Anterior cingulate cortex (tissue), 58 donors: ENCODE data around the gene DBX1.
"Not testable (repeated sequence)": the region's sequence is repeated elsewhere in the genome, so short reads cannot be mapped to it uniquely, and the experiment has no call there.

Experiments
- DNase-seq, 58 donors: peaks; one replicate each; lab custom pipeline; 2025; lab: John Stamatoyannopoulos, UW

Gene DBX1

GRCh38 chr11:20161923-20162744 is 1.9 kb upstream of the DBX1 start:
- no peak for DNase-seq

GRCh38 chr11:20161230-20161918 is 1.1 kb upstream of the DBX1 start:
- no peak for DNase-seq

- no peak for DNase-seq
Measured at GRCh38 chr11:20159466-20160381, 551 bp downstream of the DBX1 start.

DNA sequence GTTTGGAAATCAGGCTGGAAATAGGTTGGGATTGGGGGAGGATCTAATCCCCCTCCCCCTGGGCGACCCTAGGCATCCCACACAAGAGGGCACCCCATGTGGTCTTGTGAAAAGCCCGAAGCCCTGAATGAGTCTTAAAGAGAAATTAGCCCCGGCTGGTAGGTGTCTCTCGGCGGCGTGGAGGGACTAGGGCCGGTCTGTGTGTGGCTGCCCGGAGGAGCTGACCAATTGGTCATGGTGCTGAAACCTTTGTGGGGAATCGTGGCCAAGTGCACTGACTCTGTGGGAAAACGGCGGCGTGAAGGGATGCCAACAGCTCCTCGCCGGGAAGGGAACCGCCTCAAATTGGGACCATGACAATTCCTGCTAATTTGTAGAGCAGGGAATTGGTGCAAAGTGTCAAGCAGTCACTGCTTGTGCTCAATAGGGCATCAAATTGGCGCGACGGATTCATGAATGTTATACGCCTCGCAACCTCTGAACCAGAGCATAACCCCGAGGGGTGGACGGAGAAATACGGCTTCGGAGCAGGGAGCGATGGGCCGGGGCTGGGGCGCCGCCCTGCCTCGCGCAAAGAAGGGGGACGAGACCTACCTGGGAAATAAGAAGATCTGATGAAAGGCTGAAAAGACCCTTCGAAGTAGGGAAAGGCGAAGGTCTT is 1.5 kb downstream of the DBX1 start:
- peak in 12 of 58 donors; percentile 1 to 22 (median 5) for DNase-seq

DNA sequence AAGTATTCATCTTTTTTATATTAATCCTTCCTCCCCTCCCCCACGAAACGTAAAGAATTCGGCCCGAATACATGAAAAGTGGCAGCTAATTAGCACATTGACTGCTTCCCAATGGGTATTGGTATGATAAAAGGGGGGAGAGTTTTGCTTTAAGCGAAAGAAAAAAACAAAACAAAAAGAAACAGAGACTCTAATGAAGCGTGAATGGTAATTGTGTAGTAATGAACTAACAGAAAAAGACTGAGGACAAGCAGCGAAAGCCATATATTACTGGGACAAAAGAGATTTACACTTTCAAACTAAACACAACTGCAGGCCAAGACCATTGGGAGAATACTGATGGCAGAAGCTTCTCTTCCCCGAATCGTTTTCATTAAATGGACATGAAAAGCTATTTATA is 2.5 kb downstream of the DBX1 start:
- no peak for DNase-seq

DNA sequence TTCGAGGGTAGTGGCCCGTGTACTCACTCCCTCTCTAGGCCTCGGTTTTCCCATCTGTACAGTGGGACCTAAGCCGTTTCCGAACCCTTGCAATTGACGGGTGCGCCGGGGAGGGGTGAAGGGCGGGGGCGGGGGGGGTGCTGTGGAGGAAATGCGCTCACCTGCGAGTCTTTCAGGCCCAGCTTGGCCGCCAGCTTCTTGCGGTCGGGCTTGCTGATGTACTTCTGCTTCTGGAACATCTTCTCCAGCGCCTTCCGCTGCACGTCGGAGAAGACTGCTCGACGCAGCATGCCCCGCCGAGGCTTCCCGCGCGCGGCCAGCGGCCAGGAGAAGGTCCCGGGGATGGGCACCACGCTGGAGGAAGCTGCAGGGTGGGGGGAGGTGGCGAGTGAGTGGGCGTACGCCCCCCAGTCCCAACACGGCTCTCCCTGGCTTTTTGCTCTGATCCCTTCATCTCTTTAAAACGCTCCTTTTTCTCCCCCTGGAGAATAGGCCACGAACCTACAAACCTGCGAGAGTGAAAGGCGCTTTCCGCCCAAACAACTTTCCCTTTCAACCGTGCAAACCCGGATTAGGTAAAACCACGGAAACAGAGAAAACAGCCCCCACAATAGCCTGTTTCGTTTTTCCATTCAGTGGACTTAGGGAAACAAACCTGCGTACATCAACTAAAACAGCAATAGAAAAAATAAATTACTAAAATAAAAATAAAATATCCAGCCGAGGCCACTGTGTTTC is 3.2 kb downstream of the DBX1 start:
- no peak for DNase-seq

DNA sequence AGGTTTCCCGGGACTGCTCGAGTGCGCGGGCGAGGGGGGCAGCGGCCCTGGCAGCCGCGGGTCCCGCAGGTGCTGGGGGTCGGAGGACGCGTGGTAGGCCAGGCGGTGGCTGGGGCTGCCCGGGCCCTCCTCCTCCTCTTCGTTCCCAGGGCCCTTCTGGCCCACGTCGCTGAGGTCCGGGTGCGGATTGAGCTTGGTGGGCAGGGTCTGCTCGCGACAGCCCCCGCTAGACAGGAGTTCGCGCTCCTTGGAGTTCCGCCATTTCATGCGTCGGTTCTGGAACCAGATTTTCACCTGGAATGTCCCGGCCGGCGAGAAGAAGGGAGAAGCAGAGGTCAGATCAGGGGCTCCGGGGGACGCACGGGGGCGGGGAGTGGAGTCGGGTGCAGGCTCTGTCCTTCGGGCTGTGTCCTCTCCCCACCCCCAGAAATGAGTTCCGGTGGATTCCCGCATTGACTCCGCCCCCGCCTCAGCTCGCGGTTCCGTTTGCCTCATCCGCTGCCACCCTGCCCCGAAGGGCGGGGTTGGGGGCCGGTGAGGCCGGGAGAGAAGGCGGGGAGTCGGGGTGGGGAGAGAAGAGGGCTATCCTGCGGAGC is 3.9 kb downstream of the DBX1 start:
- DNase-seq = no peak

DNA sequence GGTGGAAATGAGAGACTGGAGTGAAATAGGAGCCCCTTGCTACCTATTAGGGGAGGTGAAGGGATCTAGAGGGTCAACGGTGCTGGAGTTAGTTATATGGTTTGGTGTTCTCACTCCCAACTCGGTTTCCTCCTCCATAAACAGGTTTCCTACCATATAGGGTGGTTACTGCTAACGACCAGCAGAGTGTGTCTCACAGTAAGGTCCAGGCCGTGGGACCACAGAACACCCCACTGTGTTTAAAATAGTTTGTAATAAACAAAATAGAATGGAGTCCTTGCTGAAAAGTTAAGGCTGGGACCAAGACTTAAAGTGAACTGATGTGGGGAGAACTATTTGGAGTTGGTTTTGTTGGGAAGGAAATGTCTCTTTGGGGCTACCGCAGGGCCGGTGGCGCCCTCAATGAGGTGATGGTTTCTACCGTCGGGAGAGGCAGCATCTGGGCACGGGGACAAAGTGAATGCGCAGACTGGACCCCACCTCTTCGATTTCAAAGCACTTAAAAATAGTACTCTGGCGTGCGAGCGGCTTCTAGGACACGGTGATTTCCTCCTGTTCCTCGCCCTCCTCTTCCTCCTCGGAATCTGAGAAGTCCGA is 4.5 kb downstream of the DBX1 start:
- no peak for DNase-seq

- no peak for DNase-seq
Measured at GRCh38 chr11:20154381-20154780, 5.9 kb downstream of the DBX1 start.

GRCh38 chr11:20138707-20139106 is 21.6 kb downstream of the DBX1 start:
- no peak for DNase-seq

DNA sequence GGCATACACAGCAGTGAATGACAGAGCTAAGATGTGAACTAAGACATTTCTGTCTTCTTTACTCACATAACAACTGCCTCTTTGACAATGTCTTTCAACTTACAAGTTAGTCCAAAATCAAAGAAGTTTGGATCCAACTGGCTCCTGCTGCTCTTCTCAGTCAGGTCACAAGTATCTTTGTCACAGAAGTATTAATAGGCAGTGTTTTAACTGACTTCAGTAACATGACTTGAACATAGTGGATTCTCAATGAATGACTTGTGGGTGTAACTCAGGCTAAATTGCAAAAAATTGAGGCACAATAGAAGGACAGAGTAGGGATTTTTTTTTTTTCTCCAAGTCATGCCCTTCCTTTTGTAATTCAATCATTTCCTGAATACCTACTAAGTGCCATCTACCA is 22.6 kb downstream of the DBX1 start:
- no peak for DNase-seq

GRCh38 chr11:20134991-20135736 is 25.1 kb downstream of the DBX1 start:
- no peak for DNase-seq

GRCh38 chr11:20132667-20133039 is 27.6 kb downstream of the DBX1 start:
- DNase-seq = no peak

GRCh38 chr11:20131788-20132666 is 28.2 kb downstream of the DBX1 start:
- peak in 49 of 58 donors; percentile 4 to 72 (median 33) for DNase-seq

DNA sequence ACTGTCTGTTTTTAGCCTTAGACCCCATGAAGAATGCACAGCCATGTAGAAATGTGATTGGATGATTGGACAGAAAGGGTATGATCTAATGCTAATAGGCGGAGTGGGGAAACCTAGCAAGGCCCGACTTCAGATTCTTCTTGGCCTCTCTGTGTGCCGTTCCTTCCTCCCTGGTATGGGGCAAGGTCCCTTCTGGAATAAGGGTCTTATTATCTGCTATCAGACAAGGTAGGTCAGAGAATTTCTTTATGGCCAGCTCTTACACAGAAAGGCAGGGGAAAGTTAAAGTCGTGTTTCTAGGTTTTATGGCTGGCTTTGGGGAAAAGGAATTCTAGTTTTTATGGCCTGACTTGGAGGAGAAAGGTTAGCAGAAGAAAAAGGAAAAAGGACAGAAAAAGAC is 30.6 kb downstream of the DBX1 start:
- no peak for DNase-seq

GRCh38 chr11:20128528-20128825 is 31.8 kb downstream of the DBX1 start:
- DNase-seq = not testable (repeated sequence)
